IMR-90 (cell line): ENCODE data around the gene ESRRB.

Source experiments
- CEBPB ChIP-seq: IDR thresholded peaks from 2 replicates; pipeline ENCODE4 v1.6.1; 2012; ENCODE audit warnings: low read depth, low read length, improper control_type of control experiment
- FOS ChIP-seq: fragments of 150-350 bp; IDR thresholded peaks from 2 replicates; pipeline ENCODE4 v1.6.1; 2016; ENCODE audit warnings: low read depth, low read length
- POLR2A ChIP-seq: IDR thresholded peaks from 2 replicates; pipeline ENCODE4 v1.6.1; 2012; ENCODE audit warnings: mild to moderate bottlenecking, low read depth, low read length
- RAD21 ChIP-seq: IDR thresholded peaks from 2 replicates; pipeline ENCODE4 v1.6.1; 2012; ENCODE audit warnings: low read length, improper control_type of control experiment
- RFX5 ChIP-seq: IDR thresholded peaks from 2 replicates; pipeline ENCODE4 v1.8.0; 2012; ENCODE audit warnings: low read depth, mild to moderate bottlenecking, low read length, moderate library complexity
- TF ChIP-seq, protein P1 (sequence below): conservative IDR thresholded peaks from 2 replicates; pipeline ENCODE4 v1.5.1; 2012; ENCODE audit warnings: mild to moderate bottlenecking, low read depth, low read length, improper control_type of control experiment

DNA sequence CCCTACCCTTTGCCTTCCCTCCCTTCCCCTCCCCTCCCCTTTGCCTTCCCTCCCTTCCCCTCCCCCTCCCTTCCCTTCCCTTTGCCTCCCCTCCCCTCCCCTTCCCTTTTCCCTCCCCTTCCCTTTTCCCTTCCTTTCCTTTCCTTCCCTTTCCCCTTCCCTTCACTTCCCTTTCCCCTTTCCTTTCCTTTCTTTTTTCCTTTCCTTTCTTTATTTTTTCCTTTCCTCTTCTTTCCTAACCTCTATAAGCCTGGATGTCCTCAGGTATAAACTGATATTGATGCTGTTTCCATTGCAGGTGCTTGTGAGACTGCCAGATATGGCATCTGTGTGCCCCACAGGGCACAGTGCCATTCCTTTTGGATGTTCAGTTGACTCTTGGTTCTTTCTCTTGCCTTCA is 163.2 kb downstream of the ESRRB start:
- TF ChIP-seq, protein P1, sequence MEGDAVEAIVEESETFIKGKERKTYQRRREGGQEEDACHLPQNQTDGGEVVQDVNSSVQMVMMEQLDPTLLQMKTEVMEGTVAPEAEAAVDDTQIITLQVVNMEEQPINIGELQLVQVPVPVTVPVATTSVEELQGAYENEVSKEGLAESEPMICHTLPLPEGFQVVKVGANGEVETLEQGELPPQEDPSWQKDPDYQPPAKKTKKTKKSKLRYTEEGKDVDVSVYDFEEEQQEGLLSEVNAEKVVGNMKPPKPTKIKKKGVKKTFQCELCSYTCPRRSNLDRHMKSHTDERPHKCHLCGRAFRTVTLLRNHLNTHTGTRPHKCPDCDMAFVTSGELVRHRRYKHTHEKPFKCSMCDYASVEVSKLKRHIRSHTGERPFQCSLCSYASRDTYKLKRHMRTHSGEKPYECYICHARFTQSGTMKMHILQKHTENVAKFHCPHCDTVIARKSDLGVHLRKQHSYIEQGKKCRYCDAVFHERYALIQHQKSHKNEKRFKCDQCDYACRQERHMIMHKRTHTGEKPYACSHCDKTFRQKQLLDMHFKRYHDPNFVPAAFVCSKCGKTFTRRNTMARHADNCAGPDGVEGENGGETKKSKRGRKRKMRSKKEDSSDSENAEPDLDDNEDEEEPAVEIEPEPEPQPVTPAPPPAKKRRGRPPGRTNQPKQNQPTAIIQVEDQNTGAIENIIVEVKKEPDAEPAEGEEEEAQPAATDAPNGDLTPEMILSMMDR, result no peak
- TF ChIP-seq CEBPB (no peak), POLR2A (no peak), RFX5 (no peak), FOS (no peak), RAD21 (no peak)
